Measurements from ENCODE around the gene SLC10A3. TPM values are rescaled to one million over a fixed set of nuclear protein-coding genes. Genes with fewer than 3 reads are reported as not detected.

SLC10A3 gene
- total RNA-seq, 2 experiments from 2014 or later, result 13.2 to 14.1 TPM

DNA sequence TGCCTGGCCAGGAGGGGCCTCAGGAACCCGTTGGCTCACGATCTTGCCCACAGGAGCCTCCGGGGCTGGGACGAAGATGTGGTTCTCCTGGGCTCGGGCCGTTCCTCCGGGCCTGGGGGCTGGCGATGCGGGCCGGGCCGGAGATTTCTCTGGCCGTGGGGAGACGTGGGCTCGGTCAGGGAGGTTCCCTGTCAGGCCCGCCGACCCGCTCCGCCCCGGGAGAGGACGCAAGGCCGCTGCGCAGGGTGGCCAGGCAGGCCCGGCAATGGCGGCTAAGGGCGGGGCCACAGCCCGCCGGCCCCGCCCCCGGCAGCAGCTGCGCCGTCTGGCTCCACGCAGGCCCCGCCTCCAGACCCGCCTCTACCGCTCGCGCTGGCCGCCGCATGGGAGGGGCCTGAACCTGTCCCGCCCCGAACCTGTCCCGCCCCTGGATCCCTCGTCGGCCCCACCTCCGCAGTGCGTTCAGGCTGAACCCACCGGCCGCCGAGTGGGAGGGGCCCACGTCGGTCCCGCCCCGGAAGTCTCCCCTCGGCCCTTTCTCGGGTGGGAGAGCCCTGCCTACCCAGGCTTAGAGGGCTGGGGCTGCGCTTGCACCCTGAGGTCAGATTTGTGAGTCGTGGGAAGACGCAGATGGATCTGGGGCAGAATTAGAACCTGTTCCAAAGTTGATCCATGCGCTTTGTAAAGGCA lies 25.7 kb upstream of the SLC10A3 start, which contains the start of gene FAM3A:
FAM3A (minus strand) TSS at position 267 of the 690 bp plus-strand sequence. CDS start 460 bp downstream, outside the sequence.
- peak within 1 kb of the TSS; percentile 92 for H3K27ac Mint-ChIP-seq
- intact Hi-C loops (cut with micrococcal nuclease), result no loop called here
- DNase-seq (peak; percentile 93), ATAC-seq (peak; percentile 99)
- no peaks in the 10 kb centered on the region for H3K27me3 Mint-ChIP-seq
- no peaks in the 10 kb centered on the region for H3K9me3 Mint-ChIP-seq
- peaks cover 14% of the 10 kb centered on the region for H3K36me3 Mint-ChIP-seq (ENCODE audit: low read depth)
- TF ChIP-seq, protein P1, sequence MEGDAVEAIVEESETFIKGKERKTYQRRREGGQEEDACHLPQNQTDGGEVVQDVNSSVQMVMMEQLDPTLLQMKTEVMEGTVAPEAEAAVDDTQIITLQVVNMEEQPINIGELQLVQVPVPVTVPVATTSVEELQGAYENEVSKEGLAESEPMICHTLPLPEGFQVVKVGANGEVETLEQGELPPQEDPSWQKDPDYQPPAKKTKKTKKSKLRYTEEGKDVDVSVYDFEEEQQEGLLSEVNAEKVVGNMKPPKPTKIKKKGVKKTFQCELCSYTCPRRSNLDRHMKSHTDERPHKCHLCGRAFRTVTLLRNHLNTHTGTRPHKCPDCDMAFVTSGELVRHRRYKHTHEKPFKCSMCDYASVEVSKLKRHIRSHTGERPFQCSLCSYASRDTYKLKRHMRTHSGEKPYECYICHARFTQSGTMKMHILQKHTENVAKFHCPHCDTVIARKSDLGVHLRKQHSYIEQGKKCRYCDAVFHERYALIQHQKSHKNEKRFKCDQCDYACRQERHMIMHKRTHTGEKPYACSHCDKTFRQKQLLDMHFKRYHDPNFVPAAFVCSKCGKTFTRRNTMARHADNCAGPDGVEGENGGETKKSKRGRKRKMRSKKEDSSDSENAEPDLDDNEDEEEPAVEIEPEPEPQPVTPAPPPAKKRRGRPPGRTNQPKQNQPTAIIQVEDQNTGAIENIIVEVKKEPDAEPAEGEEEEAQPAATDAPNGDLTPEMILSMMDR (IDR thresholded peaks at IDR 0.05), result no peak
- peaks cover 29% of the 10 kb centered on the region for H3K4me1 Mint-ChIP-seq (ENCODE audit: low read depth)
- ChIA-PET POLR2A (interaction anchor here (1.0 to 1.7 kb wide), 5 partner anchors 16 to 31 kb away, joined by 3 to 5 read pairs (median 3); partner anchors contain the start of genes G6PD, SLC10A3 and UBL4A), CTCF (interaction anchor here (1.4 kb wide), 1 partner anchor 24 kb away, joined by 4 read pairs; no protein-coding TSS in a partner anchor)
- H3K4me3 Mint-ChIP-seq, result peak within 1 kb of the TSS; percentile 82

DNA sequence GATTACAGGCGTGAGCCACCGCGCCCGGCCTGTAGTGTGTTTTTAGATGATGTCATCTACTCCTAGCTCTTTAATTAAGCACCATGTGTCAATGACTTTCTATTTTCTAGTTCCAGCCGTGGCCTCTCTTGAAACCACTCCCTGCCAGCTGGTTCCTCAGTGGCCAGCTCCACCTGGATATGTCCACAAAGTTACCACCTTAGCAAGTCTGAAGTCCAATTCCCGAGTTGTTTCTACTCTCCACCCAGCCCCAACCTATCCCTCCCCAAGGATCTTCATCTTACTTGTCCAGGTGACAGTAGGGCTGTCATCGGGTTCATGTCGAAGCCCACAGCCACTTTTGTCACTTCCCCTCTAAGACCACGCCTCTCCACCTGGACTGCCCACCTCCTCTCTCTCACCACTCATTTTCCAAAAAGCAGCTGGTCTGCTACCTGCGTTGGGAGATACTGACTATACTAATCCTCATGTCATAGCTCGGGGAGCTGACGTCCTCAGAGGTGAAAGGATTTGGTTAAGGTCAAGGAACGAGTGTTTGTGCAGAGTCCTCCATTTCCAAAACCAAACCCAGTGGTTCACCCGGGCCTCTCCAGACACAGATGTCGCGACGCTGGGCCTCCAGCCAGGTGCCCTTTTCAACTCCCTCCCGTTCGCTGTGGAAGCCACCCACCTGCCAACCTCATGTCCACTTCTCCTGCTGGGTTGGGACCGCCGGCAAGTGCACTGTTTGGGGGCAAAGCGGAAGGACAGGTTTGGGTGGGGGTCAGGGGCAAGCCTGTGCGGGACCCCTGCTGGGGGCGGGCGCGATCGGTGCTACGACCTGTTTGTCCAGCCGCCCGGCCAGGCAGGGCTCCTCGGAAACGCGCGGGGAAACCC lies 24.9 kb upstream of the SLC10A3 start:
- intact Hi-C loops (cut with micrococcal nuclease), result no loop called here
- no peaks in the 10 kb centered on the region for H3K9me3 Mint-ChIP-seq
- TF ChIP-seq, protein P1 (IDR thresholded peaks at IDR 0.05), result no peak
- peak overlapping the region; percentile 81 for H3K27ac Mint-ChIP-seq
- peaks cover 18% of the 10 kb centered on the region for H3K36me3 Mint-ChIP-seq (ENCODE audit: low read depth)
- H3K4me3 Mint-ChIP-seq, result peak overlapping the region; percentile 82
- peak; percentile 47 for DNase-seq
- no peaks in the 10 kb centered on the region for H3K27me3 Mint-ChIP-seq
- ChIA-PET POLR2A (interaction anchor here (1.0 to 1.7 kb wide), 3 partner anchors 15 to 31 kb away, joined by 3 to 4 read pairs (median 3); partner anchors contain the start of genes G6PD and UBL4A), CTCF (interaction anchor here (1.4 to 2.0 kb wide), 2 partner anchors 12 to 23 kb away, joined by 4 to 7 read pairs; no protein-coding TSS in a partner anchor)
- ATAC-seq, result no peak
- H3K4me1 Mint-ChIP-seq (ENCODE audit: low read depth), result peaks cover 33% of the 10 kb centered on the region

DNA sequence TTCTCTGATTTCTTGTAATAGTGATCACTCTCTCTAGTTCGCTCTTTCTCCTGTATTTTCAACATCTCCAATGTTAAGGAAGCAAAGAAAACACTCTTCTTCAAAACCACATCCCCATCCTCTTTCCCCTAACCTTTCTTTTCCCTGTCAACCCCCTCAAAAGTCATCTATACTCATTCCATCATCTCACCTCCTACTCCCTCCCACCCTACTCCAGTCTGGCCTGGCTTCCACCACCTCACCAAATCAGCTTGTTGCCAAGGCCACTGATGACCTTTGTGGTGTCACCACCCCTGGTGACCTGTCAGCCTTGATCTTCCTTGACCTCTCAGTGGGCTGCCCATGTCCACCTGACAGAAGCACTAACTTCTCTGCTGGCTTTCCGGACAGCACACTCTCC lies 23.3 kb upstream of the SLC10A3 start:
- CTCF ChIA-PET, result interaction anchor here (2.0 kb wide), 1 partner anchor 13 kb away, joined by 7 read pairs; no protein-coding TSS in a partner anchor
- POLR2A ChIA-PET, result interaction anchor here (0.6 to 0.8 kb wide), 2 partner anchors 21 to 550 kb away, joined by 3 to 4 read pairs; no protein-coding TSS in a partner anchor
- H3K36me3 Mint-ChIP-seq (ENCODE audit: low read depth), result peaks cover 29% of the 10 kb centered on the region
- no peaks in the 10 kb centered on the region for H3K9me3 Mint-ChIP-seq
- peaks cover 38% of the 10 kb centered on the region for H3K4me1 Mint-ChIP-seq (ENCODE audit: low read depth)
- TF ChIP-seq, protein P1 (IDR thresholded peaks at IDR 0.05), result no peak
- peak overlapping the region; percentile 16 for H3K4me3 Mint-ChIP-seq
- ATAC-seq, result no peak
- peak overlapping the region; percentile 90 for H3K27ac Mint-ChIP-seq
- H3K27me3 Mint-ChIP-seq, result no peaks in the 10 kb centered on the region
- DNase-seq, result no peak
- intact Hi-C loops (cut with micrococcal nuclease), result no loop called here

DNA sequence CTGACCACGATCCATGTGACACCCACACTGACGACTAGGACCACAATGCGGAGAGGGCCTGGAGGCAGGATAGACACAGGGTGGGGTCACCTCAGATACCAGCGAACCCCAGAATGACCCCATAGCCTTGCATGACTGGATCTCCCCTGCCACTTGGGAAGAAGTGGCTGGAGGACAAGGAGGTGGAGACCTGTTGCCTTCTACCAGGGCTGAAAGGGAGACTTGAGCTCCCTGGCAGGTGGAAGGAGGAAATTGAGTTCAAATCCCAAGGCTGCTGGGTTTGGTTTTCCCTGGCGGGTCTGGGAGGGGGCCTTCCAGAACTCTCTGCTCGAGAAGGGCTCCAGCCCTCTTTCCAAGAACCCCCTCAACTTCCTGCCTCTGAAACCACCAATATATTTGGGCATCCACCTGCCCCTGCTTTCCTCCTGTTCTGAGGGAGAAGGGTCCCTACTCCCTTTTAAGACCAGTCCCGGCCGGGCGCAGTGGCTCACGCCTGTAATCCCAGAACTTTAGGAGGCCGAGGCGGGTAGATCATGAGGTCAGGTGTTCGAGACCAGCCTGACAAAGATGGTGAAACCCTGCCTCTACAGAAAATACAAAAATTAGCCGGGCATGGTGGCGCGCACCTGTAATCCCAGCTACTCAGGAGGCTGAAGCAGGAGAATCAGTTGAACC lies 22.6 kb upstream of the SLC10A3 start:
- ATAC-seq, result no peak
- CTCF ChIA-PET, result interaction anchor here (2.0 kb wide), 1 partner anchor 14 kb away, joined by 7 read pairs; no protein-coding TSS in a partner anchor
- TF ChIP-seq, protein P1 (IDR thresholded peaks at IDR 0.05), result no peak
- DNase-seq, result no peak
- intact Hi-C loops (cut with micrococcal nuclease), result no loop called here
- peaks cover 32% of the 10 kb centered on the region for H3K36me3 Mint-ChIP-seq (ENCODE audit: low read depth)
- H3K27me3 Mint-ChIP-seq, result no peaks in the 10 kb centered on the region
- peaks cover 38% of the 10 kb centered on the region for H3K4me1 Mint-ChIP-seq (ENCODE audit: low read depth)
- no peak overlapping the region for H3K4me3 Mint-ChIP-seq
- POLR2A ChIA-PET, result interaction anchor here (0.8 to 1.1 kb wide), 2 partner anchors 20 to 27 kb away, joined by 3 to 4 read pairs; no protein-coding TSS in a partner anchor
- H3K9me3 Mint-ChIP-seq, result no peaks in the 10 kb centered on the region
- H3K27ac Mint-ChIP-seq, result peak overlapping the region; percentile 55

All from activated CD8-positive, alpha-beta T cell treated with anti-CD3 and anti-CD28 coated beads for 36 hours (primary cell).